ENCODE data around the gene ANXA5. TPM values are rescaled to one million over a fixed set of nuclear protein-coding genes. Genes with fewer than 3 reads are reported as not detected.
"Not testable (repeated sequence)": the region's sequence is repeated elsewhere in the genome, so short reads cannot be mapped to it uniquely, and the experiment has no call there.

The ANXA5 gene
- total RNA-seq, 6 experiments from 2014 or later = 52.2 to 216 (median 97.8) TPM

DNA sequence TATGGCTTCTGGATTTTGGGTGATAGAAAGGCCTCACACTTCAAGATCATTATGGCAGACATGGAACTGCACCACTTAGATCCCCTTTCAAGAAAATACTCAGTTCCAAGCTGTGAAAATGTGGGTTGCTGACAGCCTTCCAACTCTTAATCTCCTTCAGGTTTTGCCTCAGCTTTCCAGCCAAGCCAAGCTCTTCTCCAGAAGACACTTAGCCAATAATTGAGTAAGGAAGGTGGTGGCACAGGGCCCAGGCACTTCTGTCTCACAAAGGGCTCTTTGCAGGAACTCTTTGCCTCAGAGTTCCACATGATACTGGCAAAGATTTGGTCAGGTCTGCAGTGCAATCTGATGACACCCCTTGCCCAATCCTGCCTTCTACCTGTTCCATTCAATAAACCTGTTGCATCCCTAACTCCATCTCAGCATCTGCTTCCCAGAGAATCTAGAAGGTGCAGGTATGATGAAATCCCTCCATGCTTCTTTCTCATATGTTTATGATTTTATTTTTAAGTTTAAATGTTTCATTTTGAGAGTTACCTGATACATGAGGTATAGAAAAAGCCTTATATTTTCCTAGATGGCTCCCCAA, 30.6 kb downstream of the ANXA5 start:
- DNase-seq (no peak), ATAC-seq (no peak)
- Histone ChIP-seq H3K4me3 (no peak overlapping the region), H3K4me1 (peaks cover 0 to 6% (median 0%) of the 10 kb centered on the region in 4 donors), H3K27me3 (no peaks in the 10 kb centered on the region), H3K27ac (no peak overlapping the region), H3K9me3 (no peaks in the 10 kb centered on the region), H3K36me3 (peaks cover 0 to 46% (median 20%) of the 10 kb centered on the region in 4 donors)
- TF ChIP-seq, protein P1, sequence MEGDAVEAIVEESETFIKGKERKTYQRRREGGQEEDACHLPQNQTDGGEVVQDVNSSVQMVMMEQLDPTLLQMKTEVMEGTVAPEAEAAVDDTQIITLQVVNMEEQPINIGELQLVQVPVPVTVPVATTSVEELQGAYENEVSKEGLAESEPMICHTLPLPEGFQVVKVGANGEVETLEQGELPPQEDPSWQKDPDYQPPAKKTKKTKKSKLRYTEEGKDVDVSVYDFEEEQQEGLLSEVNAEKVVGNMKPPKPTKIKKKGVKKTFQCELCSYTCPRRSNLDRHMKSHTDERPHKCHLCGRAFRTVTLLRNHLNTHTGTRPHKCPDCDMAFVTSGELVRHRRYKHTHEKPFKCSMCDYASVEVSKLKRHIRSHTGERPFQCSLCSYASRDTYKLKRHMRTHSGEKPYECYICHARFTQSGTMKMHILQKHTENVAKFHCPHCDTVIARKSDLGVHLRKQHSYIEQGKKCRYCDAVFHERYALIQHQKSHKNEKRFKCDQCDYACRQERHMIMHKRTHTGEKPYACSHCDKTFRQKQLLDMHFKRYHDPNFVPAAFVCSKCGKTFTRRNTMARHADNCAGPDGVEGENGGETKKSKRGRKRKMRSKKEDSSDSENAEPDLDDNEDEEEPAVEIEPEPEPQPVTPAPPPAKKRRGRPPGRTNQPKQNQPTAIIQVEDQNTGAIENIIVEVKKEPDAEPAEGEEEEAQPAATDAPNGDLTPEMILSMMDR (IDR thresholded peaks at IDR 0.05) = no peak
- no peak for TF ChIP-seq POLR2A (IDR thresholded peaks at IDR 0.05)
- intact Hi-C loops (cut with DNase I) = no loop called here

DNA sequence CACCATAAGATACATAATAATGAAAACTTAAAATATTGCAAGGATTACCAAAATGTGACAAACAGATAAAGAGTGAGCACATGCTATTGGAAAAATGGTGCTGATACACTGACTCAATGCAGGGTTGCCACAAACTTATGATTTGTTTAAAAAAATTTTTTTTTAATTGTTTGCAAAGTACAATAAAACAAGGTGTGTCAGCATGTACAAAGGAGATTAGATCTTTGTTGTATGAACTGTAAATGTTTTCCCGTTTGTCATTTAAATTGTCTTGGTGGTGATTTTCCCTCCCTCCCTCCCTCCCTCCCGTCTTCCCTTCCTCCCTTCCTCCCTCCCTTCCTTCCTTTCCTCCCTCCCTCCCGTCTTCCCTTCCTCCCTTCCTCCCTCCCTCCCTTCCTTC, 31.4 kb downstream of the ANXA5 start:
- H3K36me3 ChIP-seq = peaks cover 0 to 38% (median 17%) of the 10 kb centered on the region in 4 donors
- no peak for TF ChIP-seq POLR2A (IDR thresholded peaks at IDR 0.05)
- TF ChIP-seq, protein P1 (IDR thresholded peaks at IDR 0.05) = no peak
- no peaks in the 10 kb centered on the region for H3K9me3 ChIP-seq
- peaks cover 0 to 6% (median 0%) of the 10 kb centered on the region in 4 donors for H3K4me1 ChIP-seq
- ATAC-seq (no peak), DNase-seq (no peak)
- WGBS (ENCODE audit: insufficient coverage, low coverage, low lambda C conversion rate, missing lambda C conversion rate) = 51% methylated on average over 3 of the region's 3 CpGs
- intact Hi-C loops (cut with DNase I) = no loop called here
- no peak overlapping the region for H3K27ac ChIP-seq
- no peaks in the 10 kb centered on the region for H3K27me3 ChIP-seq
- H3K4me3 ChIP-seq = no peak overlapping the region

DNA sequence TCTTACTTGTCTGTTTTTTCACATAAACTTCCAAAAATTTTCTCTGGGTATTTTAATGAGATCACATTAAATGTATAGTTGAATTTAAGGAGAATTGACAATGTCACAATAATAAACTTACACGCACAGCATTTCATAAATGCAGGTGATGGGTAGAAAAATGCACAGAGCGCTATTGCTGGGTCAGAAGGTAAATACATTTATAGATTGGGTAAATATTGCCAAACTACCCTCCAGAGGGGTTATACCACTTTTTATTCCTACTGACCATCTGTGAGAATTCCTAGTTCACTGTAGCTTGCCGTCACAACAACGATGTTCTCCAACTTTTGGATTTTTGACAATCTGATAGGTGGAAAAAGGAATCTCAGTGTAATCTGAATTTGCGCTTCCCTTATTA, 34.6 kb downstream of the ANXA5 start:
- no peak overlapping the region for H3K4me3 ChIP-seq
- 36% methylated on average over 5 of the region's 5 CpGs for WGBS (ENCODE audit: insufficient coverage, low coverage, low lambda C conversion rate, missing lambda C conversion rate)
- peaks cover 0 to 7% (median 3%) of the 10 kb centered on the region in 4 donors for H3K36me3 ChIP-seq
- H3K27ac ChIP-seq = no peak overlapping the region
- no peaks in the 10 kb centered on the region for H3K9me3 ChIP-seq
- peak in 1 of 4 donors; percentile 15 for ATAC-seq
- H3K4me1 ChIP-seq = peaks cover 0 to 6% (median 0%) of the 10 kb centered on the region in 4 donors
- intact Hi-C loops (cut with DNase I) = no loop called here
- no peak for DNase-seq
- no peaks in the 10 kb centered on the region for H3K27me3 ChIP-seq
- TF ChIP-seq, protein P1 (IDR thresholded peaks at IDR 0.05) = no peak
- TF ChIP-seq POLR2A (IDR thresholded peaks at IDR 0.05) = no peak

DNA sequence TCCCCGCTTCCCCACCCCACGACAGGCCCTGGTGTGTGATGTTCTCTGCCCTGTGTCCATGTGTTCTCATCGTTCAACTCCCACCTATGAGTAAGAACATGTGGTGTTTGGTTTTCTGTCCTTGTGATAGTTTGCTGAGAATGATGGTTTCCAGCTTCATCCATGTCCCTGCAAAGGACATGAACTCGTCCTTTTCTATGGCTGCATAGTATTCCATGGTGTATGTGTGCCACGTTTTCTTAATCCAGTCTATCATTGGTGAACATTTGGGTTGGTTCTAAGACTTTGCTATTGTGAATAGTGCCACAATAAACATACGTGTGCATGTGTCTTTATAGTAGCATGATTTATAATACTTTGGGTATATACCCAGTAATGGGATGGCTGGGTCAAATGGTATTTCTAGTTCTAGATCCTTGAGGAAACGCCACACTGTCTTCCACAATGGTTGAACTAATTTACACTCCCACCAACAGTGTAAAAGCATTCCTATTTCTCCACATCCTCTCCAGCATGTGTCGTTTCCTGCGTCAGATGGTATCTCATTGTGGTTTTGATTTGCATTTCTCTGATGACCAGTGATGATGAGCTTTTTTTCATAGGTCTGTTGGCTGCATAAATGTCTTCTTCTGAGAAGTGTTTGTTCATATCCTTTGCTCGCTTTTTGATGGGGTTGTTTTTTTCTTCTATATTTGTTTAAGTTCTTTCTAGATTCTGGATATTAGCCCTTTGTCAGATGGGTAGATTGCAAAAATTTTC, 36.4 kb downstream of the ANXA5 start:
- H3K4me1 ChIP-seq; H3K36me3 ChIP-seq; H3K4me3 ChIP-seq; DNase-seq; H3K27me3 ChIP-seq; ATAC-seq; intact Hi-C loops (cut with DNase I); H3K9me3 ChIP-seq; H3K27ac ChIP-seq: not testable (repeated sequence)
- WGBS (ENCODE audit: insufficient coverage, low coverage, low lambda C conversion rate, missing lambda C conversion rate) = 80% methylated on average over 6 of the region's 10 CpGs

DNA sequence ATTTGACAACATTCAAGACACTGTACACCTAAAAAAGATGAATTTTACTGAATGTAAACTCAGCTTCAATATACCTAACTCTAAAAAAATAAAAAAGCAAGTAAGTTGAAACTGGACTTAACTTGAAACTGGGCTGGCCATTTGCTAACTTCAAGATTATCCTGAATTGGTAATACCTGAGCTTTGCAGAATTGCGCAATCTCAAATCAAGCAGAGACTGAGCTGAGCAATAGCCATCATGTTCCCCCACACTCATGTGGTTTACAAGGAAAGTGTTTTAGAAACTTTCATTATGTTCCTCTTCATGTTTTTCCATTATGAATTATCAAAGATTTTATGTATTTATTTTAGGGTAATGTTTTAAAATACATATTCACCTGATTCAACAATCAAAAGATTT, 38.7 kb downstream of the ANXA5 start:
- Histone ChIP-seq H3K27me3 (no peaks in the 10 kb centered on the region), H3K4me3 (no peak overlapping the region), H3K36me3 (peaks cover 0 to under 1% (median 0%) of the 10 kb centered on the region in 4 donors), H3K4me1 (peaks cover 0 to 6% (median 0%) of the 10 kb centered on the region in 4 donors), H3K9me3 (no peaks in the 10 kb centered on the region), H3K27ac (no peak overlapping the region)
- no peak for DNase-seq
- TF ChIP-seq POLR2A (IDR thresholded peaks at IDR 0.05) = no peak
- TF ChIP-seq, protein P1 (IDR thresholded peaks at IDR 0.05) = no peak
- 91% methylated on average over 1 of the region's 1 CpG for WGBS (ENCODE audit: insufficient coverage, low coverage, low lambda C conversion rate, missing lambda C conversion rate)
- intact Hi-C loops (cut with DNase I) = no loop called here
- no peak for ATAC-seq

Measured in right lobe of liver (tissue), 6 donors.